Right lobe of liver (tissue), 4 donors: ENCODE measurements around the gene ZSCAN2.

Source experiments
- CTCF ChIP-seq, 4 donors: fragments of 200-600 bp in 3 of 4; fragments of 450-650 bp in 1 of 4; IDR thresholded peaks; one replicate each; pipeline versions ENCODE4 v1.5.1 to v1.8.0; 2016 to 2022; ENCODE audit warnings: antibody characterized with exemption in 4 of 4, mild to moderate bottlenecking in 2 of 4
- POLR2A ChIP-seq: fragments of 450-650 bp; IDR thresholded peaks from one replicate; pipeline ENCODE4 v1.6.1; 2017; ENCODE audit warnings: antibody characterized with exemption, mild to moderate bottlenecking
- donor health status: DM: no; HTN: no; CAD: no.
- donor health status: DM: no; HTN: no; CAD: no.
- donor health status: DM: no; HTN: yes; CAD: no.

- TF ChIP-seq POLR2A (no peak), CTCF (IDR thresholded peaks at IDR 0.05) (no peak)
Measured at GRCh38 chr15:84671211-84671610, 70.4 kb downstream of the ZSCAN2 start.
